DOHH2 (cell line): ENCODE measurements around the gene CDH16.
"Not testable (repeated sequence)": the region's sequence is repeated elsewhere in the genome, so short reads cannot be mapped to it uniquely, and the experiment has no call there.

ENCODE experiments used
- H3F3A ChIP-seq: fragments of 200-600 bp; sonication (generic), shearing (Covaris generic); 2 replicates; pipeline ENCODE4 v1.6.0; 2016; ENCODE audit warnings: antibody characterized with exemption, mild to moderate bottlenecking; ENCODE audit not compliant: control insufficient read depth, insufficient read depth
- H3K27ac ChIP-seq: fragments of 200-600 bp; sonication (generic); 2 replicates; pipeline ENCODE4 v1.5.1; 2014; ENCODE audit warnings: low read depth, mild to moderate bottlenecking, low read length, moderate library complexity
- H3K27me3 ChIP-seq: fragments of 200-600 bp; sonication (generic); 2 replicates; pipeline ENCODE4 v1.6.1; 2014; ENCODE audit warnings: mild to moderate bottlenecking, low read length, mixed read lengths; ENCODE audit not compliant: control insufficient read depth
- H3K36me3 ChIP-seq: fragments of 200-600 bp; sonication (generic); 2 replicates; pipeline ENCODE4 v1.6.1; 2014; ENCODE audit warnings: mild to moderate bottlenecking, low read length, moderate library complexity, mixed read lengths; ENCODE audit not compliant: control insufficient read depth
- H3K4me1 ChIP-seq: fragments of 200-600 bp; sonication (generic); 2 replicates; pipeline ENCODE4 v1.6.1; 2014; ENCODE audit warnings: mild to moderate bottlenecking, low read length, mixed read lengths; ENCODE audit not compliant: control insufficient read depth
- H3K4me2 ChIP-seq: fragments of 200-600 bp; sonication (generic); 2 replicates; pipeline ENCODE4 v1.6.0; 2014; ENCODE audit warnings: mild to moderate bottlenecking, low read length, moderate library complexity
- H3K4me3 ChIP-seq: fragments of 200-600 bp; sonication (generic); 2 replicates; pipeline ENCODE4 v1.5.1; 2014; ENCODE audit warnings: mild to moderate bottlenecking, low read length, mixed read lengths
- H3K79me2 ChIP-seq: fragments of 200-600 bp; sonication (generic); 2 replicates; pipeline ENCODE4 v1.6.1; 2014; ENCODE audit warnings: mild to moderate bottlenecking, low read length, mixed read lengths; ENCODE audit not compliant: control insufficient read depth
- H3K9me2 ChIP-seq: fragments of 200-600 bp; sonication (generic); replicated peaks from 2 replicates; pipeline ENCODE4 v1.6.1; 2014; ENCODE audit warnings: mild to moderate bottlenecking, low read length, mixed read lengths; ENCODE audit not compliant: control insufficient read depth
- H3K9me3 ChIP-seq: fragments of 200-600 bp; sonication (generic); 2 replicates; pipeline ENCODE4 v1.6.1; 2014; ENCODE audit warnings: antibody characterized with exemption, low read length, mixed read lengths; ENCODE audit not compliant: control insufficient read depth, insufficient read depth
- H4K20me1 ChIP-seq: fragments of 200-600 bp; sonication (generic); 2 replicates; pipeline ENCODE4 v1.6.0; 2014; ENCODE audit warnings: low read depth, mild to moderate bottlenecking, antibody characterized with exemption, low read length, moderate library complexity; ENCODE audit not compliant: control insufficient read depth, insufficient read depth
- EZH2phosphoT487 ChIP-seq: fragments of 200-600 bp; sonication (generic); IDR thresholded peaks from 2 replicates; pipeline ENCODE4 v1.6.1; 2017; ENCODE audit warnings: borderline replicate concordance, mild to moderate bottlenecking, antibody characterized with exemption, low read length, moderate library complexity, mixed read lengths
- TF ChIP-seq, protein P1 (sequence below): fragments of 200-600 bp; sonication (generic); IDR thresholded peaks from one replicate; pipeline ENCODE4 v1.5.1; 2014; ENCODE audit warnings: antibody characterized with exemption, mild to moderate bottlenecking, low read depth, low read length; ENCODE audit not compliant: poor library complexity, severe bottlenecking

Gene CDH16

DNA sequence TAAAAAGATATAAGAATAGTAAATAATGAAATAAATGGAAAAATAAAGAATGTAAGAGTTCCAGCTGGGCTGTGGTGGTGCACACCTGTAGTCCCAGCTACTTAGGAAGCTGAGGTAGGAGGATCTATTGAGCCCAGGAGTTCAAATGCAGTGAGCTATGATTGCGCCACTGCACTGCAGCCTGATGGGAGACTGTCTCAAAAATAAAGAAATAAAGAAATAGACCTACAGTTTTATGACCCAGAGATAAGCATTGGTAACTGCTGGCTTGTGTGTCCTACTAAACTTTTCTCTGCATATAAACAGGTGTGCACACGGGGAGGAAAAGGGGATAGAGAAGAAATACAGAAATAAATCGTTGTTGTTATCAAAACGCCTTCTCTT, 46.1 kb downstream of the CDH16 start:
- H3K27me3 ChIP-seq = no peaks in the 10 kb centered on the region
- H4K20me1 ChIP-seq = no peaks in the 10 kb centered on the region
- no peaks in the 10 kb centered on the region for H3K79me2 ChIP-seq
- TF ChIP-seq EZH2phosphoT487 = no peak
- TF ChIP-seq, protein P1, sequence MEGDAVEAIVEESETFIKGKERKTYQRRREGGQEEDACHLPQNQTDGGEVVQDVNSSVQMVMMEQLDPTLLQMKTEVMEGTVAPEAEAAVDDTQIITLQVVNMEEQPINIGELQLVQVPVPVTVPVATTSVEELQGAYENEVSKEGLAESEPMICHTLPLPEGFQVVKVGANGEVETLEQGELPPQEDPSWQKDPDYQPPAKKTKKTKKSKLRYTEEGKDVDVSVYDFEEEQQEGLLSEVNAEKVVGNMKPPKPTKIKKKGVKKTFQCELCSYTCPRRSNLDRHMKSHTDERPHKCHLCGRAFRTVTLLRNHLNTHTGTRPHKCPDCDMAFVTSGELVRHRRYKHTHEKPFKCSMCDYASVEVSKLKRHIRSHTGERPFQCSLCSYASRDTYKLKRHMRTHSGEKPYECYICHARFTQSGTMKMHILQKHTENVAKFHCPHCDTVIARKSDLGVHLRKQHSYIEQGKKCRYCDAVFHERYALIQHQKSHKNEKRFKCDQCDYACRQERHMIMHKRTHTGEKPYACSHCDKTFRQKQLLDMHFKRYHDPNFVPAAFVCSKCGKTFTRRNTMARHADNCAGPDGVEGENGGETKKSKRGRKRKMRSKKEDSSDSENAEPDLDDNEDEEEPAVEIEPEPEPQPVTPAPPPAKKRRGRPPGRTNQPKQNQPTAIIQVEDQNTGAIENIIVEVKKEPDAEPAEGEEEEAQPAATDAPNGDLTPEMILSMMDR = no peak
- H3K4me1 ChIP-seq = peaks cover 36% of the 10 kb centered on the region
- H3K4me3 ChIP-seq = peak overlapping the region; percentile 75
- H3K4me2 ChIP-seq = peak overlapping the region; percentile 90
- no peak overlapping the region for H3K27ac ChIP-seq
- peaks cover 9% of the 10 kb centered on the region for H3F3A ChIP-seq
- H3K36me3 ChIP-seq = no peaks in the 10 kb centered on the region
- H3K9me2 ChIP-seq = no peaks in the 10 kb centered on the region
- no peaks in the 10 kb centered on the region for H3K9me3 ChIP-seq

DNA sequence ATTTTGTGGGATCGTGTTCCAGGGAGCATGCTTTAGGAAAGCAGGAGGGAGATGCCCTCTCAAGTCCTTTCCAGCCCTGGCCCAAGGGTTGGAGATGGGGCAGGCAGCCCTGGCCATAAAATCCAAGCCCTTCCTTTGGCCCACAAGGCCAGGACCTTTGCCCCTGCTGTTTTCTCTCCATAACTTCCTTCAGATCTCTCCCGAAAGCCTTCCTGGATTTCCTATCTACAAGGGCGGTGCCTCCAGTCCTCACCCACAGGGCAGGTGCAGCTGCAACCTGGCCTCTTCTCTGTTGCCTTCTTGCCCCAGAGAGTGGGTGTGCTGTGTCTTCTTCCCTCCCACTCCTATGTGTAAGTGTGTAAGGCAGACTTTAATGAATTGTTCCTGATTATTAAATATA, 46.8 kb downstream of the CDH16 start:
- Histone ChIP-seq H3K9me3 (no peaks in the 10 kb centered on the region), H3K36me3 (no peaks in the 10 kb centered on the region), H3K27me3 (no peaks in the 10 kb centered on the region), H3K27ac (no peak overlapping the region), H3K4me3 (no peak overlapping the region), H3K9me2 (no peaks in the 10 kb centered on the region), H3K79me2 (no peaks in the 10 kb centered on the region), H4K20me1 (no peaks in the 10 kb centered on the region), H3K4me1 (peaks cover 36% of the 10 kb centered on the region), H3K4me2 (no peak overlapping the region), H3F3A (peaks cover 9% of the 10 kb centered on the region)
- TF ChIP-seq, protein P1 = no peak
- TF ChIP-seq EZH2phosphoT487 = no peak

DNA sequence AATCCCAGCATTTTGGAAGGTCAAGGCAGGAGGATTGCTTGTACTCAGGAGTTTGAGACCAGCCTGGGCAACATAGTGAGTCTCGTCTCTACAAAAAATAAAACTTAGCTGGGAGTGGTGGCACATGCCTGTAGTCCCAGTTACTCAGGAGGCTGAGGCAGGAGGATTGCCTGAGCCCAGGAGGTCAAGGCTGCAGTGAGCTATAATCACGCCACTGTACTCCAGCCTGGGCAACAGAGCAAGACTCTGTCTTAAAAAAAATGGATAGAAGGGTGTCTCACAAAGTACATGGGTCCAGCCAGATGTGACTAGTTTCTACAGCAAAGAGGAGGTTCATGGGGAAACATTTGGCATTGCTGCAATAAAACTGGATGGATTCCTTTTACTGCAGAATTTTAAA, 47.3 kb downstream of the CDH16 start:
- H3F3A ChIP-seq, H3K4me2 ChIP-seq, H3K27me3 ChIP-seq, H4K20me1 ChIP-seq, H3K9me2 ChIP-seq, H3K27ac ChIP-seq, H3K79me2 ChIP-seq, H3K36me3 ChIP-seq, H3K4me3 ChIP-seq, H3K9me3 ChIP-seq: not testable (repeated sequence)
- peaks cover 33% of the 10 kb centered on the region for H3K4me1 ChIP-seq

DNA sequence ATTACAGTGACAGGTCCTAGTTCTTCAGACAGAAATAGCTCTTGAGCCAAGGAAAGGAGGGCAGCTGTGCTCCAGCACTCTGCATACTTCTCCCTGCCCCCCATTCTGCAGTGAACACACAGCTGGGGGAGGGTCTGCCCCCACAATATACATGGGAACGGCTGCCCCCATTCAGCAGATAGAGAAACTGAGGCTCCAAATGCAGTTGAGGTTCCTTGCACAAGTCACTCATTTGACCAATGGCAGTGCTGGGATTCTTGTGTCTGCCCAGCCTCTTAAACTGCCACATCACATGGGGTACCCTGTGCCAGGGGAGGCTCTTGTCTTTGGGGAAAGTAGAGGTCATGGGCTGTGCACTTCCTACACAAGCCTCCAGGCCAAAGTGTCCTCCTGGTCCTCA, 49.3 kb downstream of the CDH16 start:
- Histone ChIP-seq H4K20me1 (no peaks in the 10 kb centered on the region), H3K27ac (no peak overlapping the region), H3K4me3 (no peak overlapping the region), H3K27me3 (no peaks in the 10 kb centered on the region), H3F3A (peaks cover 7% of the 10 kb centered on the region), H3K36me3 (no peaks in the 10 kb centered on the region), H3K9me3 (no peaks in the 10 kb centered on the region), H3K79me2 (no peaks in the 10 kb centered on the region), H3K9me2 (no peaks in the 10 kb centered on the region), H3K4me2 (no peak overlapping the region), H3K4me1 (peaks cover 16% of the 10 kb centered on the region)
- TF ChIP-seq, protein P1 = no peak
- TF ChIP-seq EZH2phosphoT487 = no peak
